ENCODE results near the gene TUBGCP5. TPM values are rescaled to one million over a fixed set of nuclear protein-coding genes. Genes with fewer than 3 reads are reported as not detected.
"Not testable (repeated sequence)": the region's sequence is repeated elsewhere in the genome, so short reads cannot be mapped to it uniquely, and the experiment has no call there.

TUBGCP5 gene
- total RNA-seq, 1 experiment from 2014 or later, result 23.3 TPM

- H3K9me3 ChIP-seq (ENCODE audit: control insufficient read depth, insufficient read depth, low read depth, low read length), result no peaks in the 10 kb centered on the region
- intact Hi-C loops (cut with micrococcal nuclease; ENCODE audit: unreplicated experiment) (no loop called here), in situ Hi-C loops (cut with HindIII; ENCODE audit: low pct_unique_long_range_greater_than_20kb, low sequenced_read_pairs) (no loop called here)
- H3K27me3 ChIP-seq (ENCODE audit: control insufficient read depth, insufficient read depth, low read length), result no peaks in the 10 kb centered on the region
- DNase-seq (ENCODE audit: low read depth, low spot score), result no peak
- POLR2A ChIA-PET, result no interaction called here
- no peak overlapping the region for H3K4me3 ChIP-seq (ENCODE audit: low read depth in 2 of 2, low read length in 2 of 2)
- H3K27ac ChIP-seq (ENCODE audit: low read length), result no peak overlapping the region
- H3K36me3 ChIP-seq (ENCODE audit: control insufficient read depth, insufficient read depth, low read length), result no peaks in the 10 kb centered on the region
- CTCF ChIA-PET, result no interaction called here
- TF ChIP-seq SIN3A (IDR thresholded peaks at IDR 0.05; ENCODE audit: borderline replicate concordance, insufficient read depth, low read depth, low read length) (no peak), CTCF (IDR thresholded peaks at IDR 0.05) (no peak), TCF7L2 (IDR thresholded peaks at IDR 0.05; ENCODE audit: low read depth, low read length) (no peak), REST (IDR thresholded peaks at IDR 0.05; ENCODE audit: insufficient read depth in 1 of 2, low read depth in 2 of 2, low read length in 1 of 2) (no peak), POLR2AphosphoS5 (IDR thresholded peaks at IDR 0.05; ENCODE audit: low read depth, low read length) (no peak)
- no peaks in the 10 kb centered on the region for H3K4me1 ChIP-seq (ENCODE audit: control insufficient read depth, insufficient read depth, low read length)
- no peak for ATAC-seq
- no TSS peak for BruUV-seq (replicated peaks)
These were observed 11.3 kb upstream of the TUBGCP5 start for GRCh38 chr15:23050708-23051107.

GRCh38 chr15:23049984-23050628 is 10.7 kb upstream of the TUBGCP5 start:
- H3K4me3 ChIP-seq (ENCODE audit: low read depth in 2 of 2, low read length in 2 of 2), result no peak overlapping the region
- intact Hi-C loops (cut with micrococcal nuclease; ENCODE audit: unreplicated experiment), result no loop called here
- no TSS peak for BruUV-seq (replicated peaks)
- POLR2A ChIA-PET, result no interaction called here
- CTCF ChIA-PET, result no interaction called here
- in situ Hi-C loops (cut with HindIII; ENCODE audit: low pct_unique_long_range_greater_than_20kb, low sequenced_read_pairs), result no loop called here
- TF ChIP-seq CTCF (IDR thresholded peaks at IDR 0.05) (no peak), REST (IDR thresholded peaks at IDR 0.05; ENCODE audit: insufficient read depth in 1 of 2, low read depth in 2 of 2, low read length in 1 of 2) (no peak), TCF7L2 (IDR thresholded peaks at IDR 0.05; ENCODE audit: low read depth, low read length) (no peak), SIN3A (IDR thresholded peaks at IDR 0.05; ENCODE audit: borderline replicate concordance, insufficient read depth, low read depth, low read length) (no peak), POLR2AphosphoS5 (IDR thresholded peaks at IDR 0.05; ENCODE audit: low read depth, low read length) (no peak)
- H3K27ac ChIP-seq (ENCODE audit: low read length), result no peak overlapping the region
- ATAC-seq (no peak), DNase-seq (ENCODE audit: low read depth, low spot score) (no peak)
- H3K27me3 ChIP-seq (ENCODE audit: control insufficient read depth, insufficient read depth, low read length), result no peaks in the 10 kb centered on the region
- H3K4me1 ChIP-seq (ENCODE audit: control insufficient read depth, insufficient read depth, low read length), result no peaks in the 10 kb centered on the region
- no peaks in the 10 kb centered on the region for H3K36me3 ChIP-seq (ENCODE audit: control insufficient read depth, insufficient read depth, low read length)
- H3K9me3 ChIP-seq (ENCODE audit: control insufficient read depth, insufficient read depth, low read depth, low read length), result no peaks in the 10 kb centered on the region

- in situ Hi-C loops (cut with HindIII; ENCODE audit: low pct_unique_long_range_greater_than_20kb, low sequenced_read_pairs); H3K27ac ChIP-seq (ENCODE audit: low read length); H3K36me3 ChIP-seq (ENCODE audit: control insufficient read depth, insufficient read depth, low read length); BruUV-seq (replicated peaks); POLR2A ChIA-PET; H3K27me3 ChIP-seq (ENCODE audit: control insufficient read depth, insufficient read depth, low read length); H3K4me1 ChIP-seq (ENCODE audit: control insufficient read depth, insufficient read depth, low read length); CTCF ChIA-PET; H3K4me3 ChIP-seq (ENCODE audit: low read depth in 2 of 2, low read length in 2 of 2); ATAC-seq; H3K9me3 ChIP-seq (ENCODE audit: control insufficient read depth, insufficient read depth, low read depth, low read length); DNase-seq (ENCODE audit: low read depth, low spot score); intact Hi-C loops (cut with micrococcal nuclease; ENCODE audit: unreplicated experiment): not testable (repeated sequence)
These were observed 9.4 kb upstream of the TUBGCP5 start for GRCh38 chr15:23048572-23049282.

Measured in Panc1 (cell line).